Stimulated activated CD4-positive, alpha-beta T cell treated with anti-CD3 and anti-CD28 coated beads, Interleukin-4, amount 100 ng/mL, for 48 hours (primary cell): ENCODE data around the gene C1QTNF6.
"Not testable (repeated sequence)": the region's sequence is repeated elsewhere in the genome, so short reads cannot be mapped to it uniquely, and the experiment has no call there.

ENCODE experiments used
- DNase-seq, 2 donors: peaks; one replicate each; pipeline ENCODE4 v3.0.0-alpha.2; 2020; ENCODE audit warnings: low read depth in 2 of 2

Gene C1QTNF6

DNA sequence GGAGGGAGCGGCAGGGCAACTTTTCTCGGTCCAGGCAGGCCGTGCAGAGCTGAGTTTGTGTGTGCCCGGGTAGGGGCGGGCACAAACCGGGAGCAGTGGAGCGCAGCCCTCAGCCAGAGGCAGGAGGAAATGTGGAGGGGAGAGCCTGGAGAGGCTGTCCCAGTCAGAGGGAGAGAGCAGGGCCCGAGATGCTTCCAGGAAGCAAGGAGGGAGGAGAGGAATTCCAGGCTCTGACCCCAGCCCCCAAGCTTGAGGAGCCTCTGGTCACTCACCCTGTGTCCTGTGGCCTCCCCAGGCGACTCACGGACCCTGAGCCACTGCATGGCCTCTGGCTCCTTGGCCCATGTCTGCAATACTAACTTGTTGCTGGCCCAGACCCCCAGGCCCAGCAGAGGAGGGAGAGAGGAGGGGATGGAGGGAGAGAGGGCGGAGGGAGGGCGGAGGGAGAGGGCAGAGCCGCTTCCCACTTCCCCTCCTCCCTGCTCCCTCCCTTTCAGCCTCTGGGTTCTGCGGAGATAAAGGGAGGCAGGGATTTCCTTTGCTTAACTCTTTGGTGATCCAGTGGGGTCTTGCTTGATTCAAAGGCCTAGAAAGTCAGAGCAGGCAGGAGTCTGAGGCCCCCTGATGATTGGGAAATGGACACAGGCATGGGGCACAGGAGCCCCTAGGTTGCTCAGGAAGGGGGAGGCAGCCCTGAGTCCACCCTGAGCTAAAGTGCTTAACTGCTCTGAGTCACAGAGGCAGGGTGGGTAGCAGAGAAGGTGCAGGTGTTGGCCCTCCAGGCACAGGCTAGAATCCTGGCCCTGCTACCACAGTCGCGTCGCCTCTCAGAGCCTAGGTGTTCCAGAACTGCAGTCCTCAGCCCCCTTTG lies at the start of gene C1QTNF6:
C1QTNF6 (minus strand) TSS at position 357 of the 871 bp plus-strand sequence; CDS start at position 323, 34 bp downstream.
- no peak for DNase-seq

DNA sequence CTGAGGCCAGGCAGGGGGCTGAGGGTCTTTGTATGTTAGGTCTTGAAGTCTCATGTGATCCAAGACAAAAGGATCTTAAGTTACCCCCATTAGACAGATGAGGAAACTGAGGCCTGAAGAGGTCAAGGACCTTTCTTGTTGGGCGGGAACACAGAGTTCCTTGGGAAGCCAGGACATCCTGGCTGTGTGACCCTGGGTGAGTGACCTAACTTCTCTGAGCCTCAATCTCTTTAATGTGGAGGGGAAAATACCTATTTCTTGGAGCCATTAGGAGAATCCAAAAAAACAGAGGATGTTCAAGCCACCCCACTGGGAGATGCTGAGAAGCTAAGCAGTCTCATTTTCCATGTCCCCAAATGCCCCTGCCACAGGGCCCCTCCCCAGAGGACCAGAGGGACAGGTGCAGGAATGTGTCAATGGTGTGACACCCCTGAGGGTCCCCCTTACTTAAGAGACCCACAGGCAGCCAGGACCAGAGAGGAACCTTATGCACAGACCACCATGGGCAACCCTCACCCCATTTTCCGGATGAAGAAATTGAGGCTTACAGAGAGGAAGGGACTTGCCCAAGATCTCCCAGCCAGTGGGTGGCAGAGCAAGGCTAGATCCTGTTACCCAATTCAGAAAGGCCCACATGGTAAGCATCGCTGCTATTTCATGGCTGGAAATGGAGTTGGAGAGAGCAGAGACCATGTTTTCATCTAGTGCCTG lies 48.0 kb upstream of the C1QTNF6 start:
- no peak for DNase-seq

DNA sequence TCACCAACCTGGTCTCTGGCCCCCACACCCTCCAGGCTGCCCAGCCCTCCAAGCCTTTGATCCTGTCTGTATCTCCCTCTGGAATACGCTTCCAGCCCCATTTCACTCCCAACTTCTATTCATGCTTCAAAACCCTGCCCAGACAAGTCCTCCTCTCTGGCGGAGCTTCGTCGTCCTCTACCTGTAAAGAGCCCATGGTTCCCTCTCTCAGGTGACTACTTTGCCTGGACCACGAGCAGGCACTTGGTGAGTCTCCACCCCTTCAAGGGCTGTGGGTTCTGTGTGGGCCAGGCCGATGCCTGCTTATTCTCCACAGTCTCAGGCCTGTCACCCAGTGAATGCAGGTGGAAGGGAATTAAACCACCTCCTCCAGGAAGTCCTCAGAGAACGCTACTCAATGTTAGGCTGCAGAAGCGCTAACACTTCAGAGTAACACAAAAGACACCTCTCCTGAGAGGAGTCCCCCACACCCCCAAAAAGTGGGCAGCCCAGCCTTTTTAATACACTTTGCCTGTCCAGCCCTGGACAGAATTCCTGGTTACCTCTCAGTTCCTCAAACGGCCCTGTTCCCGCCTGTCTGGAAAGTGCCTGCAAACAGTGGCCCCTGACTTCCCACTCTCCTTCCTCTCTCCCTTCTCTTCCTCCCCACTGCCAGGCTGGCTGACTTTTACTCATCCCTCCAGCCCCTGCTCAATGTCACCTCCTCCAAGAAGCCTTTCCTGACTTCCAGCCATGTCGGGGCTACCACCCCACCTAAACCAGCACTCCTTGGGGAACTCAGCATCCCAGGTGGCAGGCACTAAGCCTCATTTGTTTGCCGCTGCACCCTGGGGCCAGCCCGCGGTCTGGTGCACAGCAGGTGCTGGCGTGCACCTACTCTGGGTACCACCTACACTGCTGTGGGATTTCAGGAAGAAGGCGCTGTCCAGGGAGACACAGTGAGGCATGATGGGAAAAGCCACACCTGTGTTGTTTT lies 47.0 kb upstream of the C1QTNF6 start:
- DNase-seq, result no peak

DNA sequence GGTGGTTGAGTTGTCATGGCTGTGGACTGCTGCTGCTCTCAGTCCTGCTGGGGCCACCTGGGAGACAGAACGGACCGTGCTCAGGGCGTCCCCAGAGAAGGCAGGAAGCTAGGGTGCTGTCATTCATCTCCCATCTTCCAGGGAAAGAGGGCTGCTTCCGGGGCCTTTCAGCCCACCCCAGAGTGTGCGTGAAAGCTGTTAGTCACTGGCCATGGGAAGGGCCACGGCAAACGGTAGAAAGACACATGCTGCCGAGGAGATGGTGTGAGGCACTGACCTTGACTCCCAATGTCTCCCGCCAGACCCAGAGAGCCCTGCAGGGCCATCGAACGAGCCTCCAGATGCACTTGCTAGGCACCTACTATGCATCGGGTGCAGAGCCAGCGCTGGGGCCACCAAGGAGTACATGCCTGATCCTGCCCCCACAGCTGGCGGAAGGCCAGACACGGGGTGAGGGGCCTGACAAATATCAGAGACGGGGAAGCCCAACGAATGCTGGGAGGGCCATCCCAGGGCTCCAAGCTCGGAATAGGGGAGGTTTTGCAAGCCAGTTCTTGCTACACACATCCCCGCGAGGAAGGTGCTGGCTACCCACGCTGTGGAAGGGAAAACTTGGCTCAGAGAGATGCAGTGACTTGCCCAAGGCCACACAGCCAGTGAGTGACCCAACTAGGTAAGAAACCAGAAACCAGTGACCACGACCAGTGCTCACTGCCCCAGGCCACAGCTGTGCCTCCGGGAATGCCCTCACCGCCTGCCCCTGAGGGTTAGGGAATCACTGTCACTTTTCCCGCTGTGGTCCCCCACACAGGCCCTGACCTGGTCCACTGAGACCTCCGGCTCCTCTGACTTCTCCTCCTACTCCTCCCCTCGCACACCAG lies 45.9 kb upstream of the C1QTNF6 start:
- DNase-seq, result no peak

DNA sequence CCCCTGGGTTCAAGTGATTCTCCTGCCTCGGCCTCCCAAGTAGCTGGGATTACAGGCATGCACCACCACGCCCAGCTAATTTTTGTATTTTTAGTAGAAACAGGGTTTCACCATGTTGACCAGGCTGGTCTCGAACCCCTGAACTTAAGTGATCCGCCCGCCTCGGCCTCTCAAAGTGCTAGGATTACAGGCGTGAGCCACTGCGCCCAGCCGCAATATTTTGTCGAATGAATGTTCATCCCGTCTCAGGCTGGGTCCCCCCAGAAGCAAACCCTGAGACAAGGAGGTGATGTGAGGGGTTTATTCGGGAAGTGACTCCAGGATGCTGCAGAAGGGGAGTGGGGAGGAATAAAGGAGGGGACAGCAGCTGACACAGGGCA lies 45.3 kb upstream of the C1QTNF6 start:
- not testable (repeated sequence) for DNase-seq

DNA sequence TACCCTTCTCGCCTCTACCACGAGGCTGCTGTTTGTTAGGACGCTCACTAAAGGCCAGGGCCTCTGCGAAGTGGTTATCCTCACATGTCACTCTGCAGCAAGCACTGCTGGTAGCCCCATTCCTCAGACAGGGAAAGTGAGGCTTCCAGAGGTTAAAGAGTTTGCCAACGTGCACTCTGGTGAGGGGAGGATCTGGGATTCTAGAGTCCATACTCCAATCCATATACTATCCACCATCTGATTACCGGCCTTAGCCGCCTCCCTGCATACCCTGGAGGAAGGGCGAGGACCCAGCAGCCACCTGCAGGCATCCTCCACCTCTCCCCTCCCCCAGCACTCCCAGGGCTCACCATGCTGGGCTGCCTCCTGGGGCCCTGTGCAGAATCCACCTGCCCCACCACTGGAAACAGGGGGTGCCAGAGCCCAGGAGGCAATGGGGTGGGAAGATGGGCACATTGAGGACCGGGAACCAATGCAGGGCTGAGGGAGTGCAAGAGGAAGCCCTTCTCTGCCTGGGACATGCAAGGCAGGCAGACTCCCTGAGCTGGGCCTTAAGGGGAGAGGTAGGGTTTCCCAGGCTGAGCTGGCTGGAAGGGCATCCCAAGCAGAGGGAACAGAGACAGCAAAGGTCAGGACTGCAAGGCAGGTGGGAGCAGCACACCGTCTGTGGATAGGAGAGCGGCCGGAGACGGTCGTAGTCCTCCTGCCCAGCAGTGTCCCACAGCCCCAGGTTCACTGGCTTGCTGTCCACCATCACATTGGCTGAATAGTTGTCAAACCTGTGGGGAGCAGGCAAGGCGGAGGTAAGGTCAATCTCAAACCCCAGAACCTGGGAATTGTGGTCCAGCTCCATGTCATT lies 44.3 kb upstream of the C1QTNF6 start:
- DNase-seq, result no peak

DNA sequence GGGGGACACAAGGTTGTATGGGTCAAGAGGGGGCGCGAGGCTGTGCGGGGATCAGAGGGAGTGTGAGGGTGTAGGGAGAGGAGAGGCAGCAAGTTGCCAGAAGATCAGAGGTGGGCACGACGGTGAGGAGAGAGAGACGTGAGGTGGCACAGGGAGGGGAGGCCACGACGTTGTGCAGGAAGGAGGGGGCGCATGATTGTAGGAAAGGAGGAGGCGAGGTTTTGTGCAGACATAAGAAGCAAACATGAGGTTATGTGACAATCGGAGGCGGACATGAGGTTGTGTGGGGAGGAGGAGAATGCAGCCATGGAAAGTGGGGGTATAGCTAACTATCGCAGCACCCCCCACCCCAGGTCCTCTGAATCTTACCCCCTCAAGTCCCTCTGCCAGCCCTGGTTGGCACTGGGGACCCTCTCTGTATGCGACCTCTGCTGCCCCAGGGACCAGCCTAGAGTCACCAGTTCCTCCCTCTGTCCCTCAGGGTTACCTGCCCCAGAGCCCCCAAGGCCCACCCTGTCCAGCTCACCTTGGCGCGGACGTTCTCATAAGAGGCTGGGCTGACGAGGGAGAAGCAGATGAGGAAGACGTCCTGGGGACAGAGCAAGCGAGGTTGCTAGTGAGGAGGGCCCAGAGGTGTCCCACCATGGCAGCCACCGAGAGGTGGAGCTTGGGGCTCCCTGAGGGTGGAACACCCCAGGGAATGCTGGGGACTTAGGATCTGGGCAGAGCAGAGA lies 43.5 kb upstream of the C1QTNF6 start:
- no peak for DNase-seq

DNA sequence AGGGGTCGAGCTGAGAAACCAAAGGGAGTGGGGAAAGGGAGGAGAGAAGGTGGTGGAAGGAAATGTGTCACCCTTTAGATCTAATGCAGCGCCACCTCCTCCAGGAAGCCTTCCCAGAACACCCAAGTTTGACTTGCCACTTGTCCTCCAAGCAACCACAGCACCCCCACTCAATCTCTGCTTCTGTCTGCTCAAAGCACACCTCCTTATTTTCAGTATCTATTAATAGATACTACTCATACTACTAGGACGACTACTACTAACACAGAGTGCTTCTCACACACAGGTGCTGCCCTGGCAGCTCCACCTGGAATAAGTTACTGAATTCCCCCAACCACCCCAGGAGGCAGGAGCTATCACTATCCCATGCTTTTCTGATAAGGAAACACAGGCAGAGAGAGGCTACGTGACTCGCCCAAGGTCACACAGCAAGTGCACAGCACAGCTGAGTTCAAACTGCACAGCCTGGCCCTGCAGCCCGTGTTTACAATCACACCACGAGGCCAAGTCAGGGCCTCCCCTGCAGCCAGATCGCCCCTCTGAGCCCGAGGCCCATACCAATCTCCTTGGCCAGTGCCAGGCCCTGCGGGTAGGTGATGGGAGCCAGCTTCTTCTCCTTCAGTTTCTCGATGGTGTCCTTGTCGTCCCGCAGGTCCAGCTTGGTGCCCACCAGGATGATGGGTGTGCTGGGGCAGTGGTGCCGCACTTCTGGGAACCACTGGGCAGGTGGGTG lies 42.8 kb upstream of the C1QTNF6 start:
- peak; percentile 81 to 83 for DNase-seq

DNA sequence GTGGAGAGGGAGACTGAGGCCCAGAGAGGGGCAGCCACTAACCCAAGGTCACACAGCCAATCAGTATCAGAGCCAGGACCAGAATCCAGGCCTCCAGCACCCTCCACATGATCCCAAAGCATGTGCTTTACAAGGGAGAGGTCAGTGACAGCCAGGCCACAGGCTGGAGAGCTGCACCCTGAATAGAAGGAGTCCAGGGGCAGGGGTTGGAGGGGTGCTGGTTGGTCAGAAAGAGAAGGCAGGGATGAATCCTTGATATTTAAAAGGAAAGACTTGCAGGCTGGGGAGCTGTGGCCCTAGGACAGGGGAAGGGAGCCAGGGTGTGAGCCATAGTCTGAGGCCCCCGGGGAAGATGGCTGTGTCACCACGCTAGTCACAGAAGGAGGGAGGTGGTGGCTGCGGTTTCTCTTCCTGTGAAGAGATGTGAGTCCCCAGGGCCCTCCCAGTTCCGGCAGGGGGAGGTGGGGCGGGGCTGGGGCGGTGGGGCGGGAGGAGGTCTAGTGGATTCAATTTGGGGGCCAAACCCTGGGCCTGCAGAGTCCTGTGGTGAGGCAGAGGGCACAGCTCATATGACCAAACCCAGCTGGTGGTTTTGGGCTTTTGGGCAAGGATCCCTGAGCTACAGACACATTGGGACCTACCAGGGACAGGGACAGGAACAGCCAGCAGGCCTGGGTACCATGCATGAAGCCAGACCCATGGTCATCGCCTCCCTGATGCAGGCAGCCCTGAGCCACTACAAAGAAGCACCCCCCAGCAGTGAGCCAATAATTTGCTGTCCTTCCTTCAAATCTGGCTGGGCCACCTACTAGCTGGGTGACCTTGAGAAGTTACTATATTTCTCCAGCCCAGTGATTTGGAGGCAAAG lies 42.0 kb upstream of the C1QTNF6 start:
- peak; percentile 85 to 89 for DNase-seq

DNA sequence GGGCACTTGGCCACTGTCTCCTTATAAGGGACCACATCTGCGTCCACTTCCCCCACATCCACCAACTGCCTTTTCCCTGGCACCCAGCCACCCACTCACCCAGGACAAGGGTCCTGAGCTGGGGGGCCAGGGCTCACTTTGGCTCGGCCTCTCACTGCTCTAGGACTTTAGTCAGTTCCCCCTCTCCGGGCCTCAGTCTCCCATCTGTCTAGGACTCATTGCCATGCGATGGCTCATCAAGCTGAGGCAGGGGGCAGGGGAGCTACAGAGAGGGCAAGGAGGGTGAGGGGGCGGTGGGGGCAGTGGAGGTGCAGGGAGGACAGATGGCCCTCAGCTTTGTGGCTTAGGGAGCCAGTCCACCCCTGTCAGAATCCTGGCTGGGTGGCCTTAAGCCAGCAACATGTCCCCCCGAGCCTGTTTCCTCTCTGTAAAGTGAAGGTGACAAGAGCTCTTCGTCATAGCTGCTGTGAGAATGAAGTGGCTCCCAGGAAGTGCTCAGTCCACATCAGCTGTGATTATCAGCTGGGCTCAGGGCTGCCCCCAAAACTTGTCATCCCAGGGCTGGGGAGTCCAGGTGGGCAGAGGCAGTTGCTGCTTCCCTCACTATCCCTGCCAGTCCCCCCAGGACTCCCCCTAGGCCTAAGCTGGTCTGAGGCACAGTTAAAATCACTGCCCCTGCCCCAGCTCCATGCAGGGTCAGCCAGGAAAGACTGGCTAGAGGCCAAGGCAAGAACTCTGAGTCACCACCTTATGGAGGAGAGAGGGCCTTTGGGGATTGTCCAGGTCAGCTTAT lies 41.2 kb upstream of the C1QTNF6 start:
- DNase-seq, result no peak

DNA sequence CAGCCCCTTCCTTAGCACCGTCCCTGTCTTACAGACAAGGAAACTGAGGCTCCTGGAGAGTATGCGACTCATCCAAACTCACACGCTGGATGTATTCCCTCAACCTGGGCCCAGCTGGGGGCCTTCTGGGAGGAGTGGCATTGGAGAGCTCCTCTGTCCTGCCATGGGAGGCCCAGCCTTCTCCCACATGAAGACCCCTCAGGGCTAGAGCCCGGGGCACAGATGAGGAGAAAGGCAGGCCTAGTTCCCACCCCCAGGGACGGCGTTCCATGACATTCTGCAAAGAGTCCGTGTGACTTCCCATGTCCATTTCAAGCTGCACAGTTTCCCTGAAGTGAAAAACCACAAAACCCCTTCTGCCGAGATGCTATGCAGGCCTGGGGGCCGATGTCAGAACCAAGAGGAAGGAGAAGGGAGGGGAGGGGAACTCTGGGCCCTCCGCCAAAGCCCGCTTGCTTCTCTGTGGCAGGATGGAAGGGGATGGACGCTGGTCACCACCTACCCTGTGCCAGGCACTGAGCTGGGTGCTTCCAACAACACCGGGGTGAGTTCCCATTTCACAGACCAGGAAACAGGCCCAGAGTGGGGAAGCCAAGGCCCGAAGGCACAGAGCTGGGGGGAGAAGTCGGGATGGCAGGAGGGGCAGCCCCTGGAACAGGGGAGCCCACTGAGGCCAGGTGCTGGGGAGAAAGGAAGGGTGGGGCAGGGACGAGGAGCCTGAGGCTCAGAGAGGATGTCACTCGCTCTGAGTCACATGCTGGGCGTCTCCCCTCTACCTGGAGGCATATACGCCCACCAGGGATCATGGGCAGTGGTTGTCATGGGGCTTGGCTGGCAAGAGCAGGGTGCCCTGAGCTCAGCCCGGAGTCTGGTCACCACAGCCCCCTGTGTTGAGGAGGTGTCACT lies 40.3 kb upstream of the C1QTNF6 start:
- DNase-seq, result no peak

DNA sequence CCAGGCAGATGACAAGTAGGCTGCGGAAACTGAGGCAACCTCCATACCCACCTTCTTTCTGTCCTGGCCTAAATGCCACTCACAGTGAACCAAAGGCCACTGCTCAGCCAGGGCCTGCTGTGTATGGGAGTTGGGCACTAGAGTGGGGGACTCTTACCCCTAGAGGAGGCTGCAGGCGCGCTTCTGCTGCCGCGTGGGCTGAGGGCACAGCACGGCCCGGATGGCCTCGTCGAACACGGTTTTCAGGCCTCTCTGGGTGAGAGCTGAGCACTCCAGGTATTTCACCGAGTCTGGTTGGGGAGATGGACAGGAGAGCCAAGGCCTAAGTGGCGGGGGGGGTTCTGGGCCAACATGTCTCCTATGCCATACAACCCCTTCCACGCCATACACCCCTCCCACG lies 38.5 kb upstream of the C1QTNF6 start:
- DNase-seq, result no peak

DNA sequence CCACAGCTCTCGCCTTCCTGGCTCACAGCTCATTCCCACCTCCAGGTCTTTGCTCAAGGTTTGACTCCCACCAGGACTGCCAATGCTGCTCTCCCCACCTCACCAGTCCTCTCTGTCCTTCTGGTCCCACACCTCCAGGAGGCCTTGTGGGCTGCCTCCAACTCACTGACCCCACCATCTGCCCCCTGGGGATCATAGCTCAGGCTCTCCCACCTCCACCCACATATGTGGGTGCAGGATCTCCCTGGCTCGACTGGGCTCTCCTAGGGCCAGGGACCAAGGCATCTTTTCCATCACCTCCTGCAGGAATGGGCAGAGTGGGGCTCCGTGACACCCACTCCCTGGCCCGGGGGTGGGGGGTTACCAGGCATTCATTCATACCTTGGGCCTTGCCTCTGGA lies 38.0 kb upstream of the C1QTNF6 start:
- no peak for DNase-seq

DNA sequence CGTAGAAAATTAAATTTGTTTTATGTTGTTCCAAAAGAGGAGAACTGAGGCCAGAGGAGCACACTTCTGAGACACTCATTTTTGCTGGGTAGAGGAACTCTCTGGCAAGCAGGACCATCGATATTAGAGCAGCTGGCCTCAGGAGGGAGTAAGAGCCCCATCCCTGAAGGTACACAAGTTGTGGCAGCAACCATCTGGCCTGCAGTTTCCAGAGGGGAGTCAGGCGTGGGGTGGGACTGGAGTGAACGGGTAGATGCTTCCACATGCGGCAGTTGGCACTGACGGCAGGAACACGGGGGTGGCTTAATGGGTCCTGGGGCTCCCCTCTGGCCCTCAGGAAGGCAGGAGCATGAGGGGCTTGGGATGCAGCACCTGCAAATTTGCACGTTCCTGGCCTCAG lies 37.4 kb upstream of the C1QTNF6 start:
- no peak for DNase-seq

DNA sequence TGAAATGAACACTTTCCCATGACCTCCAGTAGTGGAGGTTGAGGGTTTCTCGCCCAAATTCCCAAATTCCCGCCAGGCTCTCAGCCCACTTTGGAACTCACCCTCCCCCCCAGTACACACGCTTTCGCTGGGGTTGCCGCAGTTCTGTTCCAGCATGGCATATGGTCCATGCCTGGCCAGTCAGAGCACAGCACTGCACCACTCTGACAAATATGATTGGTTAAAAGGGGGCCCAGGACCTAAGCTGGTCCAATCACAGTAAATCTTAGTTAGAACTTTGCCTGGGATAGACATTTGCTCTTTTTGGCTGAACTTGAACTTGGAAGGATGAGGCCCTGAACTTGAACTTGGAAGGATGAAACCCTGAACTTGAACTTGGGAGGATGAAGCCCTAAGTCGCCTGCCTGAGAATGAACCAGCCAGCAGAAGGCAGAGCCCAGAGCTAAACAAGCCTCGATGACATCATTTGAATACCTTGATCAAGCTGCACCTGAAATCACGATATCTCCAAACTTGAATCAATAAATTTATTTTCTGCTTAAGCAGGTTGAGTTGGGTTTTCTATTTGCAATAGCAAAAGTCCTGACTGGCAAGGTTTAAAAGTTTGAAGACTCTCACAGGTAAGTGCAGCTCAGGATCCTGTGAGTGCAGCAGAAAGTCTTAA lies 36.8 kb upstream of the C1QTNF6 start:
- DNase-seq, result no peak
